Measurements from ENCODE around the gene MT1X. TPM values are rescaled to one million over a fixed set of nuclear protein-coding genes. Genes with fewer than 3 reads are reported as not detected.

MT1X gene
- total and polyA plus RNA-seq, 8 donors, result 14.5 to 126 (median 16.7) TPM

- DNase-seq, result no peak
- H3K36me3 ChIP-seq, result no peaks in the 10 kb centered on the region
- TF ChIP-seq, protein P1, sequence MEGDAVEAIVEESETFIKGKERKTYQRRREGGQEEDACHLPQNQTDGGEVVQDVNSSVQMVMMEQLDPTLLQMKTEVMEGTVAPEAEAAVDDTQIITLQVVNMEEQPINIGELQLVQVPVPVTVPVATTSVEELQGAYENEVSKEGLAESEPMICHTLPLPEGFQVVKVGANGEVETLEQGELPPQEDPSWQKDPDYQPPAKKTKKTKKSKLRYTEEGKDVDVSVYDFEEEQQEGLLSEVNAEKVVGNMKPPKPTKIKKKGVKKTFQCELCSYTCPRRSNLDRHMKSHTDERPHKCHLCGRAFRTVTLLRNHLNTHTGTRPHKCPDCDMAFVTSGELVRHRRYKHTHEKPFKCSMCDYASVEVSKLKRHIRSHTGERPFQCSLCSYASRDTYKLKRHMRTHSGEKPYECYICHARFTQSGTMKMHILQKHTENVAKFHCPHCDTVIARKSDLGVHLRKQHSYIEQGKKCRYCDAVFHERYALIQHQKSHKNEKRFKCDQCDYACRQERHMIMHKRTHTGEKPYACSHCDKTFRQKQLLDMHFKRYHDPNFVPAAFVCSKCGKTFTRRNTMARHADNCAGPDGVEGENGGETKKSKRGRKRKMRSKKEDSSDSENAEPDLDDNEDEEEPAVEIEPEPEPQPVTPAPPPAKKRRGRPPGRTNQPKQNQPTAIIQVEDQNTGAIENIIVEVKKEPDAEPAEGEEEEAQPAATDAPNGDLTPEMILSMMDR (IDR thresholded peaks at IDR 0.05), result no peak
- H3K4me3 ChIP-seq, result peak overlapping the region in 1 of 2 donors; percentile 41
- H3K27me3 ChIP-seq, result peaks cover 32 to 96% of the 10 kb centered on the region in 2 donors
- no peak overlapping the region for H3K27ac ChIP-seq
- intact Hi-C loops (cut with DNase I), result no loop called here
- no peak for ATAC-seq
- no peaks in the 10 kb centered on the region for H3K9me3 ChIP-seq
- H3K4me1 ChIP-seq, result peaks cover 0 to 42% of the 10 kb centered on the region in 2 donors
Observed at GRCh38 chr16:56639045-56639444, 43.2 kb upstream of the MT1X start.

GRCh38 chr16:56640076-56640475 is 42.2 kb upstream of the MT1X start:
- DNase-seq (no peak), ATAC-seq (no peak)
- TF ChIP-seq, protein P1 (IDR thresholded peaks at IDR 0.05), result no peak
- H3K4me1 ChIP-seq, result peaks cover 0 to 35% of the 10 kb centered on the region in 2 donors
- peaks cover 35 to 95% of the 10 kb centered on the region in 2 donors for H3K27me3 ChIP-seq
- H3K36me3 ChIP-seq, result no peaks in the 10 kb centered on the region
- H3K9me3 ChIP-seq, result no peaks in the 10 kb centered on the region
- H3K4me3 ChIP-seq, result no peak overlapping the region
- no peak overlapping the region for H3K27ac ChIP-seq
- intact Hi-C loops (cut with DNase I), result no loop called here

DNA sequence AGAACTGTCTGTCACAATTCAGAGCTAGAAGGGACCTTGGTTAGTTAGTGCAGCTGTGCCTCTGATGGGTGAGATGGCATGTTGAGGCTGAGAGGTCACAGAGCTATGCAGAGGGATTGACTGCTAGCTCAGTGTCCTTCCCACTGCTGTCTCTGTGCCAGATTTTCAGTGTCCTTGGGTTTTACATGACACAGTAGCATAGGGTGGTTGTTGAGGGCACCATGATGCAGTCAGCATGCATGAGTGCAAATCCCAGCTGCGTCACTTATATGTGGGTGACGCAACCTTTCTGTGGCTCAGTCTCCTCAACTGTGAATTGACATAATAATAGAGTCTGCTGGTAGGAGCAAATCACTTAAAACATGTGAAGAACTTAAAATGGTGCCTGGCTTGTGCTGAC is 41.1 kb upstream of the MT1X start:
- Histone ChIP-seq H3K27me3 (peaks cover 27 to 93% of the 10 kb centered on the region in 2 donors), H3K36me3 (no peaks in the 10 kb centered on the region), H3K4me3 (no peak overlapping the region), H3K9me3 (no peaks in the 10 kb centered on the region), H3K4me1 (peaks cover 0 to 29% of the 10 kb centered on the region in 2 donors), H3K27ac (no peak overlapping the region)
- ATAC-seq (no peak), DNase-seq (no peak)
- intact Hi-C loops (cut with DNase I), result no loop called here
- TF ChIP-seq, protein P1 (IDR thresholded peaks at IDR 0.05), result no peak

- ATAC-seq (peak; percentile 99), DNase-seq (peak in 2 of 4 donors; percentile 82 to 93)
- TF ChIP-seq, protein P1 (IDR thresholded peaks at IDR 0.05), result peak in 1 of 2 donors; percentile 11
- Histone ChIP-seq H3K27ac (no peak overlapping the region), H3K27me3 (peaks cover 20 to 93% of the 10 kb centered on the region in 2 donors), H3K9me3 (no peaks in the 10 kb centered on the region), H3K4me3 (peak overlapping the region in 1 of 2 donors; percentile 29), H3K36me3 (no peaks in the 10 kb centered on the region), H3K4me1 (peaks cover 0 to 23% of the 10 kb centered on the region in 2 donors)
- intact Hi-C loops (cut with DNase I), result no loop called here
Observed at GRCh38 chr16:56643080-56643778, 39.0 kb upstream of the MT1X start.

GRCh38 chr16:56643833-56644232 is 38.4 kb upstream of the MT1X start:
- Histone ChIP-seq H3K9me3 (no peaks in the 10 kb centered on the region), H3K4me1 (peaks cover 0 to 17% of the 10 kb centered on the region in 2 donors), H3K27ac (no peak overlapping the region), H3K27me3 (peaks cover 17 to 93% of the 10 kb centered on the region in 2 donors), H3K36me3 (no peaks in the 10 kb centered on the region), H3K4me3 (peak overlapping the region in 1 of 2 donors; percentile 29)
- TF ChIP-seq, protein P1 (IDR thresholded peaks at IDR 0.05), result no peak
- ATAC-seq (no peak), DNase-seq (no peak)
- intact Hi-C loops (cut with DNase I), result no loop called here

Data from left lung (tissue), 10 donors.